ENCODE data around the gene TMEM163. TPM values are rescaled to one million over a fixed set of nuclear protein-coding genes. Genes with fewer than 3 reads are reported as not detected.

The TMEM163 gene
- polyA plus RNA-seq, 1 donor: 0.72 TPM

Other genes with a start within 250 kb of the TMEM163 start
- 0.34 TPM for gene ACMSD, start 119.6 kb upstream of the TMEM163 start, polyA plus RNA-seq (ENCODE audit: insufficient read length)
- gene CCNT2, start 199.8 kb upstream of the TMEM163 start, polyA plus RNA-seq (ENCODE audit: insufficient read length): 43.2 TPM